B cell (primary cell): Measurements from ENCODE around the gene PRKD2.

Experiments used
- CTCF ChIP-seq: fragments of 200-600 bp; IDR thresholded peaks from one replicate; pipeline ENCODE4 v1.8.0; 2022; ENCODE audit warnings: antibody characterized with exemption, mild to moderate bottlenecking
- EZH2 ChIP-seq: IDR thresholded peaks from 2 replicates; pipeline ENCODE4 v1.6.1; 2012; ENCODE audit warnings: borderline replicate concordance, low read depth, mild to moderate bottlenecking, moderate library complexity, low read length; ENCODE audit not compliant: insufficient read depth, poor library complexity, severe bottlenecking

- TF ChIP-seq EZH2: no peak
- no peak for TF ChIP-seq CTCF
Observed at GRCh38 chr19:46746281-46747057, 29.6 kb upstream of the PRKD2 start, which contains the start of gene STRN4.
